T-helper 2 cell treated with Interferon-gamma antibody and Interleukin-4, amounts not matched to agents 5 μg/mL and 100 μg/mL, for 36 hours (primary cell): ENCODE data around the gene C1QTNF3.
"Not testable (repeated sequence)": the region's sequence is repeated elsewhere in the genome, so short reads cannot be mapped to it uniquely, and the experiment has no call there.

Source experiments
- DNase-seq: peaks from one replicate; pipeline ENCODE4 v3.0.0; 2021; ENCODE audit warnings: low spot score
- H3K27ac Mint-ChIP-seq: one replicate; pipeline ENCODE4 v1.8.0; 2021; ENCODE audit warnings: mild to moderate bottlenecking, mixed read lengths
- H3K27me3 Mint-ChIP-seq: one replicate; pipeline ENCODE4 v1.8.0; 2021; ENCODE audit warnings: low read depth, mixed read lengths
- H3K36me3 Mint-ChIP-seq: one replicate; pipeline ENCODE4 v1.8.0; 2021; ENCODE audit warnings: low read depth, mixed read lengths
- H3K4me1 Mint-ChIP-seq: one replicate; pipeline ENCODE4 v1.8.0; 2021; ENCODE audit warnings: low read depth, mixed read lengths
- H3K4me3 Mint-ChIP-seq: one replicate; pipeline ENCODE4 v1.8.0; 2022; ENCODE audit warnings: mild to moderate bottlenecking, moderate library complexity, mixed read lengths
- H3K9me3 Mint-ChIP-seq: one replicate; pipeline ENCODE4 v1.8.0; 2021; ENCODE audit warnings: mixed read lengths

Gene C1QTNF3

GRCh38 chr5:34040472-34040871, 2.5 kb downstream of the C1QTNF3 start:
- H3K4me3 Mint-ChIP-seq = no peak overlapping the region
- H3K36me3 Mint-ChIP-seq = peaks cover 1% of the 10 kb centered on the region
- no peaks in the 10 kb centered on the region for H3K4me1 Mint-ChIP-seq
- H3K27me3 Mint-ChIP-seq = no peaks in the 10 kb centered on the region
- DNase-seq = no peak
- no peaks in the 10 kb centered on the region for H3K9me3 Mint-ChIP-seq
- no peak overlapping the region for H3K27ac Mint-ChIP-seq

DNA sequence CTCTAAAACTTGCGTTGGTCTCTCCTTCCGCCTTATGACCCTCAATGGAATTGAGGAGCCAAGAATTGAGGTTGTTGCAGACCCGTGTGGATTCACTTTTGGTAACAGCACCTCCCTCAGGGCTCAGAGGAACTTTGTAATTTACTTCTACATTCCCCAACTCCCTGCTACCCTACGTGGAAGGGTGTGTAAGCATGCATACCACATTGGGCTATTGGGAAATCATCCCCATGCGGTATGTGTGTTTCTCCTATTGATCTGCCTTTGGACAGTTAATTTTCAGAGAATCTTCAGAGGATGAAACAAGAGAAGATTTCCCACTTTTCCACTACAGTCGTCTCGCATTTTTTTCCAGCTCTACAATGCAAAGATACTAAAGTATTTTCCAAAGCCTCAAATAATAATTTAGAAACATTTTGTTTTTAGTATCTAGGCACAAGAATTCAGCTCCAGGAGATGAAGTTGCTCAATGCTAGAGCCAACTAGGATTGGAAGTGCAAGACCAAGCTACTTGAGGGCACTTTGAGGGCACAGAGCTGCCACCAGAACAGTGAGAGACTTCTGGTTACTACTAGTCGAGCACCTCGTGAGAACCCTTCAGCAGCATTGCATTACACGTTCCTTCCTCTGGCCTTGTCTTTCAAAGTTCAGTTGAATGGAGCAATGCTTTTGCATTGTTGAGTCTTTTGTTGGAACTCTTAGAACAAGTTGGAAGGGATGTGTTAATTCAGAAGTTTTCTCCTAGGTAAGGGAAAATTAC, 3.4 kb downstream of the C1QTNF3 start:
- Mint-ChIP-seq H3K27me3 (no peaks in the 10 kb centered on the region), H3K9me3 (no peaks in the 10 kb centered on the region), H3K4me1 (no peaks in the 10 kb centered on the region), H3K36me3 (peaks cover 3% of the 10 kb centered on the region), H3K27ac (no peak overlapping the region), H3K4me3 (no peak overlapping the region)
- DNase-seq = no peak

DNA sequence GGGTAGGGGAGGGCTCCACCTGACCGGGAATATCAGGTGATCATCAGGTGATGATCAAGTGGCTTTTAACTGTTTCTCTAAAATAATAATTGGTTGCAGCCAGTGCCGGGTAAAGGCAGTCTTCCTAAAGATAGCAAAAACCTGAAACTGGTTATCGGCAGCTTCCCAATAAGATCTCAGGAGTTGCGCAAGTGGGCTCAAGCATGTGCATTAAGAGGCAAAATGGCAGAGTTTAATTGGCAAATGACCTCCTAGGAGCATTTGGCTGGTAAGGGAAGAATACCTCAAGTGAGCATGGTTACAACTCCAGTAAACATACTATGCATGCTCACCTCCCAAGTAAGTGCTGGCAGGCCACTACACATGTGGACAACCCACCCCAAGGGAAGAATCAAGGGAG, 4.2 kb downstream of the C1QTNF3 start:
- DNase-seq = no peak
- Mint-ChIP-seq H3K36me3 (peaks cover 3% of the 10 kb centered on the region), H3K9me3 (no peaks in the 10 kb centered on the region), H3K4me3 (no peak overlapping the region), H3K4me1 (no peaks in the 10 kb centered on the region), H3K27me3 (no peaks in the 10 kb centered on the region), H3K27ac (no peak overlapping the region)

GRCh38 chr5:34038390-34038789, 4.6 kb downstream of the C1QTNF3 start:
- H3K27me3 Mint-ChIP-seq = no peaks in the 10 kb centered on the region
- no peaks in the 10 kb centered on the region for H3K4me1 Mint-ChIP-seq
- no peak for DNase-seq
- H3K27ac Mint-ChIP-seq = no peak overlapping the region
- H3K36me3 Mint-ChIP-seq = peaks cover 3% of the 10 kb centered on the region
- H3K4me3 Mint-ChIP-seq = no peak overlapping the region
- no peaks in the 10 kb centered on the region for H3K9me3 Mint-ChIP-seq

DNA sequence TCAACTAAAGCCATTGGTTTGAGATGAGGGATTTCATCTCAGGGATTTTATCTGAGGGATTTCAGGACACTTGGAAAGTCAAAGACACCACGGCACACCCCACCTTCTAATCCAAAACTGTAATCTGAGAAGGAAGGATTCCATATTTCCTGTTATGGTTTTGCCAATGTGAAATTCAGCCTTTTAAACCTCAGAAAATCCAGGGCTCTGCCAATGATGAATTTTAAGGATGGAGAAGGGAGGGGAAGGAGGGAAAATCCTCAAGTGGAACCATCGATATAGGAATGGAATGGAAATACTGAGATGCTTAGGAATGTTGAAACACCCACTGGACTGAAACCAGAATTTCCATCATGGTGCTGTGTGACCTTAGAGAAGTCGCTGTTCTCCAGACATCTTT, 5.3 kb downstream of the C1QTNF3 start:
- Mint-ChIP-seq H3K4me1 (no peaks in the 10 kb centered on the region), H3K27me3 (no peaks in the 10 kb centered on the region), H3K36me3 (peaks cover 5% of the 10 kb centered on the region), H3K27ac (no peak overlapping the region), H3K4me3 (no peak overlapping the region), H3K9me3 (no peaks in the 10 kb centered on the region)
- DNase-seq = no peak

DNA sequence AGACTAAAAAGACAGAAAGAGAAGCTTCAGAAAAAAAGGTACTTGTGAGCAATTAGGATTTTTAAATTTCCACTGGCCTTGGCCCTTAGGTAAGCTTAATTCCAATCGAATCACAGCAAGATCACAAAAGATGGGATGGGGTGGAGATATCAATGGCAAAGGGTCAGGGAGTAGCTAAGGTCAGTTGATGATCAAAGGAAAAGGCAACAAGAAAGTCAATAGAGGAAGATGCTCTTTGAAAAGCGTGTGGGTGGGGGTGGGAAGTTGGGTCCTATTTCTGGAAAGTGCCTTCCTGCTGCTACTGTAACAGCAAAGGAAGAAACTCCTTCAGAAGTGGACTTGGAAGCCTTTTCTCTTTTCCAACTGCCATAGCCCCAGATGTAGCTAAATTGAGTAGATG, 7.3 kb downstream of the C1QTNF3 start:
- Mint-ChIP-seq H3K4me3 (no peak overlapping the region), H3K27me3 (no peaks in the 10 kb centered on the region), H3K4me1 (no peaks in the 10 kb centered on the region), H3K36me3 (peaks cover 6% of the 10 kb centered on the region), H3K27ac (no peak overlapping the region), H3K9me3 (no peaks in the 10 kb centered on the region)
- DNase-seq = no peak

GRCh38 chr5:34034534-34035327, 8.3 kb downstream of the C1QTNF3 start:
- Mint-ChIP-seq H3K36me3 (peaks cover 9% of the 10 kb centered on the region), H3K27ac (no peak overlapping the region), H3K4me3 (no peak overlapping the region), H3K4me1 (no peaks in the 10 kb centered on the region), H3K27me3 (no peaks in the 10 kb centered on the region), H3K9me3 (no peaks in the 10 kb centered on the region)
- DNase-seq = no peak

DNA sequence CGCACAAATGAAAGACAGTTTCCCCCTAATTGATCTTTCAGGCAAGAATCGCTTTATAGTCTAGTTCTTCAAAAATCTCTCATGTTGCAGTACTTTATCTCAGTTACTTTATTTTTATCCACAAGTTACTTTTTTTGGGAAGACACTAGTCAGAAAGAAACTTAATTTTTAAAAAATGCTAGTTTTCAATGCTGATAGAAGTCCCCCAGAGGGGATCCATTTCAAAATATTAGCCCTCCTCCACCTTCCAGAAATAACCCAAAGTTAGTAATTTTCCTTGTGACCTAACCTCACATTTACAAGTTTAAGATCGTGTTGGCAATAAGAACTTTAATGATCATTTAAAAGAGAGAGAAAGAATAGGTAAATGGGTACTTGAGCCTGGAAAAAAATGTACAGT, 11.0 kb downstream of the C1QTNF3 start:
- Mint-ChIP-seq H3K27me3 (no peaks in the 10 kb centered on the region), H3K4me3 (no peak overlapping the region), H3K4me1 (no peaks in the 10 kb centered on the region), H3K9me3 (no peaks in the 10 kb centered on the region), H3K27ac (no peak overlapping the region), H3K36me3 (peaks cover 7% of the 10 kb centered on the region)
- no peak for DNase-seq

- DNase-seq = no peak
- Mint-ChIP-seq H3K4me3 (no peak overlapping the region), H3K27me3 (no peaks in the 10 kb centered on the region), H3K4me1 (no peaks in the 10 kb centered on the region), H3K9me3 (no peaks in the 10 kb centered on the region), H3K36me3 (peaks cover 9% of the 10 kb centered on the region), H3K27ac (no peak overlapping the region)
These were observed 11.9 kb downstream of the C1QTNF3 start for GRCh38 chr5:34031117-34031516.

GRCh38 chr5:34030585-34030984, 12.4 kb downstream of the C1QTNF3 start:
- not testable (repeated sequence) for DNase-seq, H3K4me1 Mint-ChIP-seq, H3K4me3 Mint-ChIP-seq, H3K9me3 Mint-ChIP-seq, H3K27ac Mint-ChIP-seq, H3K27me3 Mint-ChIP-seq
- peaks cover 13% of the 10 kb centered on the region for H3K36me3 Mint-ChIP-seq

- Mint-ChIP-seq H3K4me1 (no peaks in the 10 kb centered on the region), H3K27me3 (no peaks in the 10 kb centered on the region), H3K9me3 (no peaks in the 10 kb centered on the region), H3K36me3 (peaks cover 13% of the 10 kb centered on the region), H3K4me3 (no peak overlapping the region), H3K27ac (no peak overlapping the region)
- DNase-seq = no peak
These were observed 13.0 kb downstream of the C1QTNF3 start for GRCh38 chr5:34030048-34030447.

DNA sequence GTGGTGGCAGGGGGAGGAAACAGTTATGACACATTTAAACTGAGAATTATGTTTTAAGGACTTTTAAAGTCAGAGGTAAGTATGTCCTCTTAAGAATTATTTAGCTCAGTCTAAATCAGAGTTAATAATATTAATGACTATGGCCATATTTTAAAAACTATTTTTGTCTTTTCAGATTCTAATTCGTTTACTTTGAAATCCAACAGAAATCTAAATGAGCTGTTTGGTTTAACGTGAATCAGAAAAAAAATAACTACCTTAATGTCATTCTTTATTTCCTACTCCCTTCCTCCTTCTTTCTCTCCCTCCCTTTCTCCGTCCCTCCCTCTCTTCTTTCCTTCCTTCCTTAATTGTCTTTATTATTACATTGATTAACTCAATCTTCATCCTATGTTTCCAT, 14.7 kb downstream of the C1QTNF3 start:
- Mint-ChIP-seq H3K27me3 (no peaks in the 10 kb centered on the region), H3K4me3 (no peak overlapping the region), H3K27ac (no peak overlapping the region), H3K4me1 (no peaks in the 10 kb centered on the region), H3K9me3 (no peaks in the 10 kb centered on the region), H3K36me3 (peaks cover 21% of the 10 kb centered on the region)
- DNase-seq = no peak

DNA sequence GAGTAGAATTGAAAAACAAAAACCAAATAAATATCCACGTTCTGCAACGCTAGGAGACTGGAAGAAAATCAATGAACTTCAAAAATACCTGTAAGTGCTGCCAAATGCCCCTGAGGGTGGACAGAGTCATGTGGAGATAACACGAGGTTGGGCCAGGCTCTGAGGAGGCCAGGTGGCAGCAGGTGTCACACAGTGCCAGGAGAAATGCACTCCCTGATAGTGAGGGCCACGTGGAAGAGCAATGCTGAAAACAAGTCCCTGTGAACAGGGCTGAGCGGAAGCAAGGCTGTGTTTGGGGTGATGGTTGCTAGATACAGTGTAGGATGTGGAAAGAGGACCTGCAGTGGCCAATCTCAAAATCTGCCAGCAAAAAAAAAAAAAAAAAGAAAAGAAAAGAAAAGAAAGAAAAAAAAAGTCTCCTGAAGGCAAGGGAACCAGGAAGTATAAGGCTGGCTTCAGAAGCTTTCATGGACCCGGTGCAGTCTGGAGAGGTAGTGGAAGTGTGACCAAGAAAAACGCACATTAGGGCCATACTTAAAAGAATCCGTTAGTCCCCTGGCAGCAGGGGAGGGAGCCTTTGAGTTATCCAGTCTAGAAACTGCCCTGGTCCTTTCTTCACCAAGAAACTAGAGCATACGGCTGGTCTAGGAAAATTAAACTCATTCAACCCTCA, 16.8 kb downstream of the C1QTNF3 start:
- H3K4me1 Mint-ChIP-seq = peaks cover 16% of the 10 kb centered on the region
- H3K27ac Mint-ChIP-seq = no peak overlapping the region
- H3K4me3 Mint-ChIP-seq = no peak overlapping the region
- DNase-seq = no peak
- H3K36me3 Mint-ChIP-seq = peaks cover 26% of the 10 kb centered on the region
- no peaks in the 10 kb centered on the region for H3K27me3 Mint-ChIP-seq
- H3K9me3 Mint-ChIP-seq = no peaks in the 10 kb centered on the region

DNA sequence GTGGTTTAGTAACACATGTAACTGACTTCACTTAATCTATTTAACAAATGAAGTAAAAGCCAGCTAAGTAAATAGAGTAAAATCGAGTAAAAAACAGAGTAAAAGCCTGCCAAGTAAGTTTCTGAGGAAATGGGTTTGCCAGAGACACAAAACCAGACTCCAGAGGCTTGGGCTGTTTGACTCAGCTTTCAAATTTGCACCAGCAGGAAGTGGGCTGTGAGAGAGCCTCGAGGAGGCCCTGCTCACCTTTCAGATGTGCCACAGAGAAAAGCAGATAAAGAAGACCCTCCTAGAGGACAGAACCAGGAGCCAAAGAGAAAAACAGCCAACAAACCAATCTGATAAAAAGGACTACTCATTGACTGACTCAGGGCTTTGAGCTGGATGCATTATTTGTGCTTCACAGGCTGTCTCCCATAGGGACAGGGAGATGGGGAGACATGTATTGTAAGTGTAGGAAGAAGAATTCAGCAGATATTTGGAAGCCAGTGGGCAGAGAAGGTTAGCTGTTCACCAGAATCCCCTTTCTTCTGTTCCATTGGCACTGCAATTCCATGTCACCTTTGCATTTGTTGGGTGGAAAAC, 20.8 kb downstream of the C1QTNF3 start:
- Mint-ChIP-seq H3K4me3 (peak overlapping the region; percentile 42), H3K9me3 (no peaks in the 10 kb centered on the region), H3K36me3 (peaks cover 36% of the 10 kb centered on the region), H3K4me1 (peaks cover 27% of the 10 kb centered on the region), H3K27ac (peak overlapping the region; percentile 89), H3K27me3 (no peaks in the 10 kb centered on the region)
- peak; percentile 75 for DNase-seq
